CD4-positive, alpha-beta T cell treated with Interleukin-21 for 1 hour (primary cell): ENCODE data around the gene TMEM205.
"Not testable (repeated sequence)": the region's sequence is repeated elsewhere in the genome, so short reads cannot be mapped to it uniquely, and the experiment has no call there.

ENCODE experiments used
- DNase-seq: peaks from one replicate; pipeline ENCODE4 v3.0.0-alpha.2; 2020

Gene TMEM205

GRCh38 chr19:11346104-11346940, at the start of gene TMEM205, which contains the start of gene CCDC159:
TMEM205 (minus strand) TSS chr19:11346268; CDS start chr19:11345619, 649 bp downstream.
CCDC159 (plus strand) TSS chr19:11346519; CDS start chr19:11346607, 88 bp downstream.
- peak; percentile 99 for DNase-seq

DNA sequence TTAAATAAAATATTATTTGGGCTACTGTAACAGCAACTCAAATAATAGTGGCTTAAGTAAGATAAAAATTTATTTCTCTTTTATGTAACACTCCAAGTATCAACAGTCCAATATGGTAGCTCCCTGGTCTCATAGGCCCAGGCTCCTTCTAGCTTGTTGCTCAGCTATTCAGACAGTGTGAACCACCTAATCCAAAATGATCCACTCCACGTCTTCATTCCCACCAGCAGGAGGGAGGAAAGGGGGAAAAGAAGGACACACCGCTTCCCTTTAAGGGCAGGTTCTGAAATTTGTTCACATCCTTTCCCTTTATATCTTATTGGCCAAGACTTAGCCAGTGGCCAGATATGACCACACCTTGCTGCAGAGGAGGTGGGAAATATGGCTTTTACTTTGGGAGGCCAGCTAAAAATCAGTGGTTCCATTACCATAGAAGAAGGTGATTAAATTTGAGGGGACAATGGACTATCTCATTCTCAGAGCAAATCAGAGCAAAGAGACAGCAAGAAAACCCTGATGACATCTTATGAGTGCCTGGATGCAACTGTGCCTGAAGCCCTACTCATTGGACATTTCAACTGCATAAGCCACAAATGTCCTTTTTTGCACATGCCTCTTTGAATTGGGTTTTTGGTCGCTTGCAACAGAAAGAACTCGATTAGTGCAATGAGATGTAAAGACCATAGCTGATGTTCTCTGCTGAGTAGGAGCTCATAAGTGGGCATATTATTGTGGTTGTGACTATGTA, 45.0 kb upstream of the TMEM205 start:
- no peak for DNase-seq

GRCh38 chr19:11390359-11390758, 44.3 kb upstream of the TMEM205 start:
- DNase-seq, result no peak

DNA sequence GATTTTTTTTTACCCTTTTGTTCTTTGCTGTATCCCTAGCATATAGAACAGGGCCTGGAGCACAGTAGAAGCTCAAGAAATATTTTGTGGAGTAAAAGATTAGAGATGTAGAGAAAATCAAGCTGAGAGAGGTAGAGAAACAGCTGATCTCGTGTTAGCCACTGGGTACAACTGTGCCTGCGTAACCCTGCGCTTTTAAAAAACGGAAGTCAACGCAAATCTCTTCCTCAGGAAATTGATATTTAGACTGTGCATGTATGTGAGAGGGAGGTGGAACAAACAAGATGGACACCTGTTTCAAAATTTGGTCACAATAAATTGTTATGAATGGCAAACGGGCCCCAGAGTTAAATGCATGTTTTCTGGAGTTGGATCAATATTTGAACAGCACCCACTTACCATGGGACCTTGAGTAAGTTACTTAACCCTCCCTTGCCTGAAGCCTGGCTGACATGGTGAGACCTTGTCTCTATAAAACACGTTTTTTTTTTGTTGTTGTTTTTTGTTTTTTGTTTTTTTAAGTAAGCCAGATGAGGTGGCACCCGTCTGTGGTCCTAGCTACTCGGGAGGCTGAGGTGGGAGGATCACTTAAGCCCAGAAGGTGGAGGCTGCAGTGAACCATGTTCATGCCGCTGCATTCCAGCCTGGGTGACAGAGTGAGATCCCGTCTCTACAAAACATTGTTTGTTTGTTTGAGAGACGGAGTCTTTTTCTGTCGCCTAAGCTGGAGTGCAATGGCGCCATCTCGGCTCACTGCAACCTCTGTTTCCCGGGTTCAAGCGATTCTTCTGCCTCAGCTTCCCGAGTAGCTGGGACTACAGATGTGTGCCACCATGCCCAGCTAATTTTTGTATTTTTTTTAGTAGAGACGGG, 41.3 kb upstream of the TMEM205 start:
- no peak for DNase-seq

DNA sequence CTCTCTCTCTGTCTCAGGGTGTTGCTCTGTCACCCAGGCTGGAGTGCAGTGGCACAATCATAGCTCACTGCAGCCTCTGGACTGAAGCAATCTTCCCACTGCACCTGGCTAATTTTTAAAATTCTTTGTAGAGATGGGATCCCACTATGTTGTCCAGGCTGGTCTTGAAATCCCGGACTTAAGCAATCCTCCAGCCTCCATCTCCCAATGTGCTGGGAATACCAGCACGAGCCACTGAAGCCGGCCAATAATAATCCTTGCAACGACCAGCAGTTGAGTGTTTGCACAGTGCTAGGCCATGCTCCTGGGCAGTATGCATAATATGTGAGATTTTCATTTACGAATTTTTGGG, 38.7 kb upstream of the TMEM205 start:
- no peak for DNase-seq

GRCh38 chr19:11383706-11384048, 37.6 kb upstream of the TMEM205 start:
- DNase-seq, result no peak

GRCh38 chr19:11382898-11383705, 37.0 kb upstream of the TMEM205 start:
- peak; percentile 48 for DNase-seq

- peak; percentile 99 for DNase-seq
Measured at GRCh38 chr19:11380653-11381537, 34.8 kb upstream of the TMEM205 start.

GRCh38 chr19:11379857-11380350, 33.8 kb upstream of the TMEM205 start:
- DNase-seq, result no peak

DNA sequence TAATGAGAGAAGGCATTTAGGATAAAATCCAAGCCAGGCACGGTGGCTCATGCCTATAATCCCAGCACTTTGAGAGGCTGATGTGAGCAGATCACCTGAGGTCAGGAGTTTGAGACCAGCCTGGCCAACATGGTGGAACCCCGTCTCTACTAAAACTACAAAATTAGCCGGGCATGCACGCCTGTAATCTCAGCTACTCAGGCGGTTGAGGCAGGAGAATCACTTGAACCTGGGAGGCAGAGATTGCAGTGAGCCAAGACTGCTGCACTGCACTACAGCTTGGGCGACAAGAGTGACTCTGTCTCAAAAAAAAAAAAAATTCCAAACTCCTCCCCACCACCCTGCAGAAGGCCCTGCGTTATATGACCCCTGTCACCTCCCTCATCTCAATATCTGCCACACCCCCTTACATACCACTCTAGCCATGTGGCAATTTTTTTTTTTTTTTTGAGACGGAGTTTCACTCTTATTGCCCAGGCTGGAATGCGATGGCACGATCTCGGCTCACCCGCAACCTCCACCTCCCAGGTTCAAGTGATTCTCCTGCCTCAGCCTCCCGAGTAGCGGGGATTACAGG, 33.3 kb upstream of the TMEM205 start:
- not testable (repeated sequence) for DNase-seq

DNA sequence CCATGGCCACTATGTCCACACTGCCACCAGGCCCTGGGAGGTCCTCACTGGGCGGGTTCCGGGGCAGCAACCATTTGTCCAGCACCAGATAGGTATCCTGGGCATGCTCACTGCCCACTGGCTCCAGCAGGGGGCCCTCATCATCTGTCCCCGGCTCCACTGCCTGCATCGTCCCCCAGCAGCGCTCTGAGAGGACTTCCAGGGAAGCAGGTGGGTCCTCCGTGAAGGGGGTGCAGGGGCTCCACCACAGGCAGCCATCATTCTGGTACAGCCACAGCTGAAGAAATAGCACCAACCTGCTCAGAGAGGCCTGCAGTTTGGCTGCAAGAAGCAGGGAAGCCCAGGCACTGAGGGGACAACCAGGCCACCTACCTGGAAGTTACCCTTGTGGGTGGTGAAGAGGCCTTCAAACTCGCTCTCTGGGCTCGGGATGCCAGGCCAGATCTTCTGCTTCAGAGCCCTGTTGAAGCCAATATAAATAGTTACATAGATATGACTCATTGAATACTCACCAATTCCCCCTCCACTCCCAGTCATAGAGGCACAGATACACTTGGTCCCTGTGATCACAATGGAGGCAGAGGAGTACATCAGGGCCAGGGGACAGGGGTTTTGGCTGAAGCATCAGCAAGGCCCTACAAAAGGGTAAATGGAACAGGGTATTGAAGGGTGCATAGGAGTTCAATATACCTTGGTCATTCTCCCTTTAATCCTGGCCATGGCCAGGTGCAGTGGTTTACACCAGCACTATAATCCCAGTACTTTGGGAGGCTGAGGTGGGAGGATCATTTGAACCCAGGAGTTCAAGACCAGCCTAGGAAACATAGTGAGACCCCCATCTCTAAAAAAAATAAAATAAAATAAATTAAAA, 32.5 kb upstream of the TMEM205 start:
- DNase-seq, result no peak

DNA sequence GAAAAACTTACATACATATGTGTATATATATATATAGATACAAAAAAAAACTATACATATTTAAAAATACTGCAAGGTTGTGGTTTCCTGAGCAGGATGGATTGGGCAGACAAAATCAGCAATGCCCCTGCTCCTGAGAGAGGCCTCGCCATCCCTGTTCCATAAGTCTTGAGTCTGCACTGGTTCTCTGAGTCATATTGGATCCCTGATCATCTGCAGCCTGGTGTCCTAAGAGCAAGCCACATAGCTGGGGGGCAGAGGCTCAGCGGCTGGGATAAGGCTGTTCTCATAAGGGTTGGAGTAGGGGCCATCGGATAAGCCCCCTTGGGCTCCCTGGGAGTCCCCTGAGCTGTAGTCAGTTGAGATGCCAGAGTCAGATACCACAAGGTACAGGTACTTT, 31.7 kb upstream of the TMEM205 start:
- DNase-seq, result no peak

- DNase-seq, result no peak
Measured at GRCh38 chr19:11377237-11377636, 31.2 kb upstream of the TMEM205 start.

DNA sequence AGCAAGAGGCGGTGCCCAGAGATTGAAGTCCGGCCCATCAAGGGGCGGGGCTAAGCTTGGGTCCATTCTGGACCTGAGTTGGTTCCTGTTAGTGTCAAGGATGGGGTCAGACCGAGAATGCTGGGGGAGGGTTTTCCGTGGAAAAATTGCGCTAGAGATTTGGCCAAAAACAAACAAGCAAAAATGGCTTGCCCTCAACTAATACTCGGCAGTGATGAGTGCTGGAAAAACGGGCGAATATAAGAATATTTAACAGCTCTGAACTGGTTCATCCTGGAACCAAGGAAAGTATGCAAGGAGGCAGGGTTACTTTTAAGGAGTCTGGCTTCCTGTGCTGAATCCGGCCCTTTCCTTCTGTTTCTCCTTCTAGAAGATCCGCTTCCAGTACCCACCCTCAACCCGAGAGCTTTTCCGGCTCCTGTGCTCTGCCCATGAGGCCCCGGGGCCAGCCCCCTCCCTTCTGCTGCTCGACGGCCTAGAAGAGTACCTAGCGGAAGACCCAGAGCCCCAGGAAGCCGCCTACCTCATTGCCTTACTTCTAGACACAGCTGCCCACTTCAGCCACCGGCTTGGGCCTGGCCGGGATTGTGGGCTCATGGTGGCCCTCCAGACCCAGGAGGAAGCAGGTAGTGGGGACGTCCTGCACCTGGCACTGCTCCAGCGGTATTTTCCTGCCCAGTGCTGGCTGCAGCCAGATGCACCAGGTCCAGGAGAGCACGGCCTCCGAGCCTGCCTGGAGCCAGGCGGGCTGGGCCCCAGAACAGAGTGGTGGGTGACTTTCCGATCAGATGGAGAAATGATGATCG, 29.3 kb upstream of the TMEM205 start:
- peak; percentile 81 for DNase-seq

DNA sequence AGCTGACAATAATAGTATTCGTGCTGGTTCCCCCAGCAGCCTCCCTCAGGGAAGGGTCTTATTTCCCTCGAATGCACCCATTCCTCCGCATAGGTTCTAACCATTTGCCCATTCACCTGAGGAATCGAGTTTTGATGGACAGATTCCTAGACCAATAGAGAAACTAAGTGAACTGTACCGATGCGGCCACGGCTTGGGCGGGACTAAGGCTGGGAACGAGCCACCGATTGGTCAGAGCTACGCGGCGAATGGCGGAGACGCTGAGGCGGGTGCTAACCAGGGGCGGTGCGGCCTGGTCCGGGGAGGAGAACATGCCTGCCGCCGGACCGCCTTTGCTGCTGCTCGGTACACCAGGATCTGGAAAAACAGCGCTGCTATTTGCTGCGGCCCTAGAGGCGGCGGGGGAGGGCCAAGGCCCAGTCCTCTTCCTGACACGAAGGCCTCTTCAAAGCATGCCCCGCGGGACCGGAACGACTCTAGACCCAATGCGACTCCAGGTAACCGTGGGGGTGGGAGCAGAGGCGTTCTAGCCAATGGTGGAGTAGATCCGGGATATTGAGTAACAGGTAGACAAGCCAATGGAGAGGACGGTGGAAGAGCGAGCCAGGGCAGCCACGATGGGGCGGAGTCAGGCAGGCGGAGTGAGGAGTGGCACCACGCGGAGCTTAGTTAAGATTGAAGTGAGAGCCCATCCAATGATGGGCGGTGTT, 28.5 kb upstream of the TMEM205 start, which contains the start of gene SWSAP1:
Gene SWSAP1, plus strand, starts transcription at position 234 of the 710 bp plus-strand sequence. Its CDS starts 15 bp downstream, at position 249.
- DNase-seq, result peak; percentile 99

DNA sequence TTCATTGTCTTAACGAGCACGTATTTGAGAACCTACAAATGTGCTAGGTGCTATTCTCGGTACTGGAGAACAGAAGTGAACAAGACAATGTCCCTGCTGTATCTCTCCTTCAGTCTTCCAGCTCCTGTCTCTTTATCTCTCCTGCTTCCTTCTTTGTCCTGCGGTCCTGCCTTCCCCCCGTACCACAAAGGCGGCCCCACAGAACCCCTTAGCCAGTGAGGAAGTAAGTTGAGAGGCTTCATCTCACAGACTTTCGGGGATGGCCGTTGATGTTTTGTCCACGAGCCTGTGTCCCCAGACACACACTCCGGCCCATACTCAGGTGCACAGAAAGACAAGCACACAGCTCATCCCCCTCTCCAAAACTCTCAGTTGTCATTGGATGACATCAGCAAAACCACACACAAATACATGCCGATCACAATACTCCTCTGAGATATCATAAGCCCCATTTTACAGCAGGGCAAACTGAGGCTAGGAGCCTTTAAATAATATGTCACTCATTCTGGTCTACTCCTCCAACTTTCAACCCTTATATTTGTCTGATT, 27.9 kb upstream of the TMEM205 start:
- peak; percentile 27 for DNase-seq

DNA sequence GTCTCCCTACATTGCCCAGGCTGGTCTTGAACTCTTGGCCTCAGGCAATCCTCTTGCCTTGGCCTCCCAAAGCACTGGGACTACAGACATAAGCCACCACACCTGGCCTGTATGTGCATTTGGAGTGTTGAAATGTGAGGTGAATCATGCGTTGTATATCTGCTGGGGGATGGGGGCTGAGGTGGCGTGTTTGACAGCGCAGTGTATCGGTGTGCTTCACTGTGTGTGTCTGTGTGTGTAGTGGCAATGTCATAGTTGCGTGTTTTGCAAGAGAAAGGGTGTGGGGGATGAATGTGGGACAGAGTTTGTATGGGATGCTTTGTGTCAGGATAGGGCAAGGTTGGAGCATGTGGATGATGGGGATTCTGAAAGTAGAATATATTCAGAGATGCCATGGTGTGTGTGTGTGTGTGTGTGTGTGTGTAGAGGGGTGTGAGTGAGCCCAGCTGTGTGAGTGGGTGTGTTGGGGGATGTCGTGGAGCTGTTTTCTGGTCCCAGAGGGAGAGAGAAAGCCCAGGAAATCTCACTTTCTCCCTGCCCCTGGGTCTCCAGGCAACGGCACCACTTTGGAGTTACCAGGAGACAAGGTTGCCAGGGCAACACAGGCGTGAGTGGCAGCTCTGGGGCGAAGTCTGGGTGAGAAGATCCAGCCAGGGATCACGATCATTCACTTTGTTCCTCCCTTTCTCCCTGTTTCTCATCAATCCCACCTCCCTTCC, 27.3 kb upstream of the TMEM205 start:
- DNase-seq, result no peak
